Gastroesophageal sphincter (tissue), 3 donors: Measurements from ENCODE around the gene KLF5.

ENCODE experiments used
- POLR2A ChIP-seq, 2 donors: fragments of 450-650 bp; IDR thresholded peaks; one replicate each; pipeline ENCODE4 v1.6.1; 2017; ENCODE audit warnings: antibody characterized with exemption in 2 of 2, mild to moderate bottlenecking in 2 of 2, moderate library complexity in 1 of 2
- POLR2AphosphoS5 ChIP-seq: sonication (generic); formaldehyde crosslinking; IDR thresholded peaks from one replicate; pipeline ENCODE4 v1.6.1; 2017; ENCODE audit warnings: antibody characterized with exemption
- TF ChIP-seq, protein P1 (sequence below), 4 experiments: fragments of 200-600 bp in 2 of 4; fragments of 450-650 bp in 2 of 4; sonication (generic) in 1 of 4; IDR thresholded peaks; one replicate each; pipeline ENCODE4 v1.5.1; 2017 to 2019; ENCODE audit warnings: antibody characterized with exemption in 4 of 4, mild to moderate bottlenecking in 2 of 4, moderate library complexity in 2 of 4

DNA sequence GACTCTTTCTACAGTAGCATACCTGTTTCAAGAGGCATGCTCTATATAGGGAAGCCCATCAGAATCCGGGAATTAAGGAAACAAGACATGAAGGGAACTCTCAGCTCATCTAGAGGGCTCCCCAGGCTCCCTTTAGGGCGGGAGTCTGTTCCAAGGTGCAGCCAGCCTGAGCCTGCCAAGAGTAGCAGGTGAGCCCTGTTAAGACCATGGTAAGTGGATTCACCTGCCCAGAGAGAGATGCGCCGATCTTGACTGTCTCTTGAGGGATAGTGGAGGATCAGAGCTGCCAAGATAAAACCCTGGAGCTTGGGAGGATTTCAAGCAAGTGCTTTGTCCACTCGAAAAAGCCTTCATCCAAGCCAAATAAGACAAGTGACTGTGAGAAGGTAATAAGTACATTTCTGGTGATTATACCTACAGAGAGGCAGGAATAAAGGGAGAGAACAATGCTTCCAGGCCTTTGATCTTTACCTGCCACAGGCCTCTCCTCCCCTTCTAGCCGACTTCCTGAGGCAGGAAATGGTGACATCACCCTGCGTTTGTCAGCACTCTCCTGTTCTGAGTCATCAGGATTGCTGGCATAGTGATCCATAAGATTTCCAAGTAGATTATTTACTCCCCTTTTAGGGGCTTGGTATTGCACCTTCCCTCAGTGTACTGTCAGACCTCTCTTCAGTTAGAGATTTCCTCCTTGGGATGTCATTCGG lies 31.5 kb downstream of the KLF5 start:
- TF ChIP-seq POLR2A (IDR thresholded peaks at IDR 0.05) (no peak), POLR2AphosphoS5 (no peak)
- TF ChIP-seq, protein P1, sequence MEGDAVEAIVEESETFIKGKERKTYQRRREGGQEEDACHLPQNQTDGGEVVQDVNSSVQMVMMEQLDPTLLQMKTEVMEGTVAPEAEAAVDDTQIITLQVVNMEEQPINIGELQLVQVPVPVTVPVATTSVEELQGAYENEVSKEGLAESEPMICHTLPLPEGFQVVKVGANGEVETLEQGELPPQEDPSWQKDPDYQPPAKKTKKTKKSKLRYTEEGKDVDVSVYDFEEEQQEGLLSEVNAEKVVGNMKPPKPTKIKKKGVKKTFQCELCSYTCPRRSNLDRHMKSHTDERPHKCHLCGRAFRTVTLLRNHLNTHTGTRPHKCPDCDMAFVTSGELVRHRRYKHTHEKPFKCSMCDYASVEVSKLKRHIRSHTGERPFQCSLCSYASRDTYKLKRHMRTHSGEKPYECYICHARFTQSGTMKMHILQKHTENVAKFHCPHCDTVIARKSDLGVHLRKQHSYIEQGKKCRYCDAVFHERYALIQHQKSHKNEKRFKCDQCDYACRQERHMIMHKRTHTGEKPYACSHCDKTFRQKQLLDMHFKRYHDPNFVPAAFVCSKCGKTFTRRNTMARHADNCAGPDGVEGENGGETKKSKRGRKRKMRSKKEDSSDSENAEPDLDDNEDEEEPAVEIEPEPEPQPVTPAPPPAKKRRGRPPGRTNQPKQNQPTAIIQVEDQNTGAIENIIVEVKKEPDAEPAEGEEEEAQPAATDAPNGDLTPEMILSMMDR (IDR thresholded peaks at IDR 0.05): no peak
